ENCODE measurements around the gene PHF12.

PHF12 gene

DNA sequence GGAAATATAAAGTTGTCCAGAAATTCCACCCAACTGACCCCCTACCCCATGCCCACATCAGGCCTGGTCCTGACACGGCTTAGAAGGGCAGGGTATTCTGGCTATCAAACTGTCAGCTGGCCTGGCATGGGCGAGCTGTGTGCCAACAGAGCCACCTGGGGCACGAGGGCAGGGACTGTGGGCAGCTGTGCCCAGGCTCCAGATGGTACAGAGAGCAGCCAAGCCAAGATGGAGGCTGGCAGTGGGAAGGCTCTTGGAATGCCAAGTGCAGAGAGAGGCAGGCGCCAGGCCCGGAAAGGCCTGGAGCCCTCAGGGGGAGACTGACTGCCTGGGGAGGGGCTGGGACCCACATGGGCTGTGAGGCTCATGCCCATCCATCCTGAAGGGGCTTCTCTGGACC, 24.3 kb upstream of the PHF12 start:
- DNase-seq (ENCODE audit: low read depth in 2 of 2) = no peak

DNA sequence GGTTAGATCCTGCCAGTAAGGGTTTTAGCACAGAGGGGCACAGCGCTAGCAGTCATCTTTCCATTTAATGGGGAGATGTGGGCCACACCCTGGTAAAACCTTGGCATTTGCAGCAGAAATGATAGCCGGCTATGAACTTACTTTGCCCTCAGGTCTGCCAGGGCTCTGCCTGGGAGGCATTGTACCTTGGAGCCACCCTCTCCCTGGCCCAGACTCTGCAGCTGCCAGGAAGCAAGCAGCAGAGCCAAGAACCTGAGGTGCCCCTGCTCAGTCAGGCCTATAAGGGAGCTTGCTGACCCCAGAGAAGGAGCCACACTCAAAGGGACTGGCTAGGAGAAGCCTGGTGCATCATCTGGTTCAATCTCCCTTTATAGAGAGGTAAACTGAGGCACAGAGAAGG, 23.7 kb upstream of the PHF12 start:
- DNase-seq (ENCODE audit: low read depth in 2 of 2) = no peak

DNA sequence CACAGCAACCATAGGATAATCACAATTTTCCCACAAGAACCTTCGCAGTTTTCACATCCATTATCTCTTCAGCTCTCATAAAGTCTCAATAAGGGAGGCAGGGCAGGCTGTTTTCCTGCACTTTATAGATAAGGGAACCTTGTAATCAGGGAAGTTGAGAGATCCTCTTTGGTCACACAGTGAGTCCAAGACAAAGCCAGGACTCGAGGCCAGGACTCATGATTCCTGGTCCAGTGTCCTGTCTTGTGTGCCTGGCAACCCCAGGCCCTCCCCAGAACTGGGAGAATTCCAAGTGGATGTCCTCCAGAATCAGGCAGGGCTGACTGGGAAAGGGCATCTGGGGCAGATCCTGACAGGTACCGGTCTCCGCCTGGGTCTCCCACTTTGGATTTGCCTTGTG, 23.1 kb upstream of the PHF12 start:
- DNase-seq (ENCODE audit: low read depth in 2 of 2) = no peak

DNA sequence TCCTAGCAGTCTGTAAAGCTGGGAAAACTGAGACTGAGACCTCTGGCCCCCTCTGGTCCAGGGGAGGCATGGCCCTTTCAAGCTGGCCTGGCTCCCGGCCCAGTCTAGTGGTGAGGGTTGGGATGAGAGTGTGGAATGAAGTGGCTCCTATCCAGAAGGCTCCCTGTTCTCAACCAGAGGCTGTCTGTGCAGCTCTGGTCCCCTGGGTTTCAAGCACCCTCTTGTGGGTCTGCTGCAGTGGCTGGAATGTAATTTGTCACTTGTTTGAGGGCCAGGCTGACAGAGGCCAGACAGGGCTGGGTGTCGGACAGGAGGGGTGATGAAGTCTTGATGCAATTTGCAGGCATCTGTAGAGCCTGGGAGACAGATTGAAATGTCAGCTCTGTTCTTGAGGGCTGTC, 22.1 kb upstream of the PHF12 start:
- DNase-seq (ENCODE audit: low read depth in 2 of 2) = no peak

DNA sequence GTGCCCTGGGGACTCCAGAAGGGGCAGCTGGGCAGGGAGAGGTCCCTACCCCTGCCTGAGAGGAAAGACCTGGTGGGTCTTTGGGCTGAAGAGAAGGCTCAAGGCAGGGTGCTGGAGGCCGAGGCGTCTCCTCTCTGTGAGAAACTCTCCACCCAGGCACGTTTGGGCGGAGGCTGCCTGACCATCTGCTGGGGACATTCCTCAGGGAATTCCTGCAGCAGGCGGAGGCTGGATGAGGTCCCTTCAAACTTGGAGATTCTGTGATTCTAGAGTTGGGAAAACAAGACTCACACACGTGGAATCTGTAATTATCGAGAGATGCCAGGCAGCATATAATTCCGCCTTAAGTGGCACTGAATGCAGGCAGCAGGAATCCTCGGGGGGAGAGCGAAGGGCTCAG, 21.1 kb upstream of the PHF12 start:
- DNase-seq (ENCODE audit: low read depth in 2 of 2) = no peak

DNA sequence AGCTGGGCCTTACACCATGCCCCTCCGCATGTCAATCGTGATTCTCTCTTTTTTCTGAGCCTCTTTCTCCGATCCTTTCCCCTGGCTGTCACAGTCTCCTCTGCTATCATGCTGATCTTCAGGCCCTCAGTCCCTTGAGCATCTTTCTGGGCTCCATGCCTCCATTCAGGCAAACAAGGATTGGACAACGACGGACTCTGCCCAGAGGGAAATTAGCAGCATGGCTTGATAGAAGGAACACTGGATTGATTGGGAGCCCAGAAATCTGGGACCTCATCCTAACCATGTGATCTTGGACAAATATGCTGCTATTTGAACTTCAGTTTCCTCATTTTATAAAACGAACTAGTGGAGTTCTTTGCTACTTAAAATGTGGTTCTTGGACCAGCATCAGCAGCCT, 19.6 kb upstream of the PHF12 start:
- DNase-seq (ENCODE audit: low read depth in 2 of 2) = no peak

DNA sequence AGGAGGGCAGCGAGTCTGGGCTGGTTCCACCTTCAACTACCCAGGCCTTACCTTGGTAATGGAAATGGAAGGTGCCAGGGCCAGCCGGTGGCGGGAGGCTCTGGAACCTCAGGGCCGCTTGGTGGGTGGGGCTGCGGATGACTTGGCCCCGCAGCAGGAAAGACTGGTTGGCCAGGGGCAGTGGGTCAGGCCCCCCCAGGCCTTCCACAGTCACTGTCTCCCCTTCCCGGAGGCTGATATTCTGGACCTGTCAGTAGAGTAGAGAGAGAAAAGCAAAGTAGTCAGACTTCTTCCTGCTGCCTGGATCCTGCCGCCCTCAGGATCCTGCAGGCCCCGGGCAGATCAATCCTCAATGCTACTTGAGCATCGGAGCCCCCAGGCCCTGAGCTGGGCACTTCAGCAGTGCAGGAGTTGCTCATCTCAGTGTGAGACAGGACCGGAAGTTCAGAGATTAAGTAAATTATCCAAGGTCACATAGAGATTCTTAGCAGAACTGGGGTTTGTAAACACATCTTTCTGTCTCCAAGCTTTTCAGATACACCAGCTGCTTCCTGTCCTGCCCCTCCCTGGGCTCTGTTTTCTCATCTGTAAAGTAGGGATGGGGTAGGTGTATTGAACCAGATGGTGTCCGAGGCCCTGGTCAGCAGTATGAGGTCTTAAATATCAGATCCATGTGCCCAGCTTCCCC, 18.5 kb upstream of the PHF12 start:
- DNase-seq (ENCODE audit: low read depth in 2 of 2) = no peak

DNA sequence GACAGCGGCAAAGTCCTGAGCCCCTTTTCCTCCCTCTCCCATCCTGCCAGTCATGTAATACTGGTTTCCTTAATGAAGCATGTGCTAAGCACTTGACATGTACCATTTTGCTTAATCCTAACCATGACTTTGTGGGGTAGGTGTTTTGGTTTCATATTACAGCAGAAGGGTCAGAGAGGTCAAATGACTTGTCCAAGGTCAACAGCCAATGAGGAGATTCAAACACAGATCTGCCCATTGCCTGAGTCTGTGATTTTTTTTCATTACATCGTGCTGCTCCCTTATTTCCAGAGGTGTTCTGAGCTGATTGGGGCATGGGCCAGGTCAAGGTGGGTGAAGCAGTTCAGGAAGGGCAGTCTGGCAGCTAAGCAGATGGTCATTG, 17.6 kb upstream of the PHF12 start:
- no peak for DNase-seq (ENCODE audit: low read depth in 2 of 2)

DNA sequence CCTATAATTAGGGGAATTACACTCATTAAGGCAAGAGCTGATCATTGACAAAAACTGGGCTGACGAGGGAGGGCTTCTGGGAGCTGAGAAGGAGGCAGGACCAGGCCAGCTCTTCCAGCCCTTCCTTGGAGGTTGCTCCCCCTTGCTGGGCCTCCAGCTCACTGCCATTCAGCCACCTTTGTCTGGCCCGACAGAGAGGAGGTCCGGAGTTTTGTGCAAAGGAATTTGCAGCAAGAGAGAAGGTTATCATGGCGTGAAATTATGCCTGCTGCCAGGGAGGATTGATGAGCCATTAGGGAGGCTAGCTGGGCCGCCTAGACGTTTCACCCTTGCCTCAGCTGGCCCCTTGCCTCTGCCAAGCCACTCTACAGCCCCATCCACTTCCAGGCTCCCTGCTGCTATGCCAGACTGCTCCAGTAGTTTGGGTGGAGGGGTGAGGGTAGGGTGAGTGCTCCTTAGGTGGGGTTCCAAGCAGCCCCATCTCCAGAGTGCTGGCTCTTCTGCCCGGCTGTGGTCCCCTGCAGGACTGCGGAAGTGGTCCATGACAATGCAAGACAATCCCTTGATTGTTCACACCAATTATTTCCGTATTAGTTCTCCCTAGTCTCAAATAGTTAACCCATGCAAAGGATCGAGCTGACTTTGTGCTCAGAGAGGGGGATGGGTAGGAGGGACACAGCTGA, 17.1 kb upstream of the PHF12 start:
- no peak for DNase-seq (ENCODE audit: low read depth in 2 of 2)

DNA sequence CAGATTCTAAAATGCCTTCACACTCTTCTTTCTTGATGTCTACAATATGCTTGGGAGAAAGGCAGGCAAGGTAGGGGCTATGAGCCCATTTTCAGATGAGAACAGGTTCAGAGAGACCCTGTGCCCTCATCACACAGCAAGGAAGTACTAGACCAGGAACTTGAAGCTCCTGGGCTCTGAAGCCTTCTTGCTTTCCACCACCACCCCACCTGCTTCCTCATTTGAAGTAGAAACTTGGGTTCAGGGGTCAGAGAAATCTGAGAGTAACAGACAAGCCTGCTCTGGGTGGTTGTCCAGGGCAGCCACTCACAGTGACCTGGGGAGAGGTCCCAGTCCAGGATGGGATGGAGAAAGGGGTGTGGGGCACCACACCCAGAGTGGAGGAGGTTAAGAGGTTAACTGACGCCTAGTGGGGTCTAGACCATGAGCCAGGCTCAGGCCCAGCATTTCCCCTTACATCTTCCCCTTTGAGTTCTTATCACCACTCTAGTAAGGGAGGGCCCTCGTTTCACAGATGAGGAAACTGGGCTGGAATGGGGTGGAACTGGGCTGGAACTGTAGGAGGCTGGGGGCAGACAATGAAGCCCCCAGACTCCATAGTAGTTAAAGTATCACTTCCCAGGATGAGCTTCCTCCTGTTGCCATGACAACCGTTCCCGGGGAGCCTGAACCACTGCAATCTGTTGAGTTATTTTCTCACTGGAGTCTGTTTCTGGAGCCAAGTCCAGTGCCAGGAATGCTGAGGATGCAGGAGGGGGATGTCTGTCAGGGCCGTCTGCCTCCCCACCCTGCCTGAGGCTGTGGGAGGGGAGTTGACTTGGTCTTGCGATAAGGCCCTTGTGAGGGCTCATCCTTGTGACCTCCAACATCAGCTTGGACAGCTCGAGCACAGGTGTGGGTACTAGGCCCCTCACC, 16.2 kb upstream of the PHF12 start:
- no peak for DNase-seq (ENCODE audit: low read depth in 2 of 2)

DNA sequence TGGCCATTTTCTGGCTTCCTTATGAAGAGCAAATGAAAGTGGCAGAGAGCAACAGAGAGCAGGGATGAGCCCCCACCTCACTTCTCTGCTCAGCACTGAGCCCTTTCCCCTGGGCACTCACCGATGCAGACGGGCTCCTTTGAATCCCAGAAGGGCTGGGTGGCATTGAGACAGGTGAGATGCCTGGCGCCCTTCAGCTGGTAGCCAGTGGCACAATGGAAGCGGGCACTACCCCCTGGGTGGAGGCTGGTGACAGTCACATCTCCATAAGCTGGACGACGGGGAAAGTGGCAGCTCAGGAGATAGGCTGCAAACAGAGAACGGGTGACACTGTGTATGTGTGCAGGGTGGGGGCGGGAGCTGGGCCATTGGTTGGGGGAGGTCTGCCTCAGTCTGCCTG, 12.5 kb upstream of the PHF12 start:
- DNase-seq (ENCODE audit: low read depth in 2 of 2) = no peak

DNA sequence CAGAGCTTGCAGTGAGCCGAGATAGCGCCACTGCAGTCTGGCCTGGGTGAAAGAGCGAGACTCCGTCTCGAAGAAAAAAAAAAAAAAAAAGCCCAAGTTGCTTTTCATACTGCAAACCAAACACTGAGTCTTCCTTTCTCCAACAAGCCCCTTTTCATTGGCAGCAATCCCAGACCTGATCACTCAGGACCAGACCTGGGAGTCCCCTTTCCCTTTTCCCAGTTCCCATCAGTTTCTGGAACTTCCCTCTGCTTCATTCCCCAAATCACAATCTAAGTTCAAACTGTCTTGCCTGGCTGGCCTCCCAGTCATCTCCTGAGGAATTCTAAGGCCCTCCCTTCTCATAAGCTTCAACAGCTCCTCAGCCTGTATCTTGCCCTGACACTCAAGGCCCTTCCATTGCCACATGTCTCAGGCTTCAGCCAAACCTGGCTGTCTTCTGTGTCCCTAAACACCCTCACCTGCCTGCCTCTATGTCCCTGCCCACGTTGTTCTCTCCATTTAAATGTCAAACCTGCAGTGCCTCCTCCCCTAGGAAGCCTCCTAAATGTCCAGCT, 11.8 kb upstream of the PHF12 start:
- no peak for DNase-seq (ENCODE audit: low read depth in 2 of 2)

DNA sequence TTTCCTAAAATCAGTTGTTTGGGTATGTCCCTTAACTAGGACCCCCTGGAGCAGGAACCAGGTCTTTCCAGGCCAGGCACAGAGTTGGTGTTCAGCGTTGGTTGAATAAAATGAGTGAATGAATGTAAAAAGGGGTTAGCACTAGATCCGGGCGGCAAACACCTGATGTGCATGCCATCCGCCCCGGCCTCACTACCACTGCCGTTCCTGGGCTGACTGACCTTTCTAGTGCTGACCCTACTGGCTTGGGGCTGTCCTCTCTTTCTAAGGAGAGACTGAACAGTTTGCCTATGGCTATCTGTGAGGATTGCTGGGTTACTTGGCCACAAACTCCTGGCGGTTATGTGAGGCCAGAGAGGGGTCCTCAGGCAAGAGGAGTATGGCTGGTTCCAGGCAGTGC, 10.1 kb upstream of the PHF12 start:
- no peak for DNase-seq (ENCODE audit: low read depth in 2 of 2)

DNA sequence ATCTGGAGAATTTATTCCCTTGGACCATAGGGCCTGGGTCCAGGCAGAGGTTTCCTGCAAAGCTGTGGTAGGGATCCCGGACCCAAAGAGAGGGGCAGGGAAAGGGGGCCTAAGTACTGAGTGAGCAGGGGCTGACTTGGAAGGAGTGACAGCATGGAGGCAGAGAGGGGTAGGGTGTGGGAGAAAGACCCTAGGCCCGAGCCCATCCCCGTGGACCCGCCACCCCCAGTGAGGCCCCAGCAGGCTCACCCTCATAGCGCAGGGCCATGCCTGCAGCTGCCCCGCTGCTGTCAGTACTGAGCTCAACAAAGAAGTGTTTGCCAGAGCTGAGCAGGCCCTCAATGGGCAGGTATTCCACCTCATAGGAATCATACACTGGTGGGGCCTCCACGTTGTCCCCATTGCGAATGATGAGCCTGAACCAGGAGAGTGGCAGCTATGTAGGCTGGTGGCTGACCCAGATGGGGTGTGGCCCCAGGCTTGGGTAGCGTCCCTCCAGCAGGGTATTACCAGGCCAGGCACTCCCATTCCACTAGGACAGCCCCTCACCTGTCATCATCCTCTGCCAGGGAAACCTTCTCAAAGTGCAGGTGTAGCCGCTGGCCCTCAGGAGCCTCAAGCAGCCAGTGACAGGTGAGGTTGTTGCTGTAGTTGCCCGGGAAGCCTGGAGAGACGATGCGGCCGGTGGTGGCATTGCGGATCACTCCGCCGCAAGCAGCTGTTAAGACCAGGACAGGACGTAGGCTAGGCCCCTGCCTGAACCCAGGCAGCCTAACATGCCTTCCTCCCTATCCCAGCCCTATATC, 9.1 kb upstream of the PHF12 start:
- DNase-seq (ENCODE audit: low read depth in 2 of 2) = no peak

DNA sequence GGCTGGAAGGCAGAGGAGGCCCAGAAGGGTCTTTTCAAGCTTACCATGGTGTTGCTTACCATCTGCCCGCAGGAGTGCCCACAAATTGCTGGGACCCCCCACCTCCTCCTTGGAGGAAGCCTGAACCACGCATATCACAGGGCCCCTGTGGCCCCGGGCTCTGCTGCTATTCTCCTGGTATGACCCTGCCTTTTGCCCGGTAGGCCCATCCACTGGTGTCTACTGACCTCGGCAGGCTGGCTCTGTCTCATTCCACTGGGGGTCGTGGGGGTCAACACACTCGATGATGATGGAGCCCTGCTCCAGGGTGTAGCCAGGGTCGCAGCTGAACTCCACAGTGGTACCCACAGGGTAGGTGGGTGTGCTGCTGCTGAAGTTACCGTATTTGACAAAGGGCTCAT, 8.2 kb upstream of the PHF12 start:
- no peak for DNase-seq (ENCODE audit: low read depth in 2 of 2)

DNA sequence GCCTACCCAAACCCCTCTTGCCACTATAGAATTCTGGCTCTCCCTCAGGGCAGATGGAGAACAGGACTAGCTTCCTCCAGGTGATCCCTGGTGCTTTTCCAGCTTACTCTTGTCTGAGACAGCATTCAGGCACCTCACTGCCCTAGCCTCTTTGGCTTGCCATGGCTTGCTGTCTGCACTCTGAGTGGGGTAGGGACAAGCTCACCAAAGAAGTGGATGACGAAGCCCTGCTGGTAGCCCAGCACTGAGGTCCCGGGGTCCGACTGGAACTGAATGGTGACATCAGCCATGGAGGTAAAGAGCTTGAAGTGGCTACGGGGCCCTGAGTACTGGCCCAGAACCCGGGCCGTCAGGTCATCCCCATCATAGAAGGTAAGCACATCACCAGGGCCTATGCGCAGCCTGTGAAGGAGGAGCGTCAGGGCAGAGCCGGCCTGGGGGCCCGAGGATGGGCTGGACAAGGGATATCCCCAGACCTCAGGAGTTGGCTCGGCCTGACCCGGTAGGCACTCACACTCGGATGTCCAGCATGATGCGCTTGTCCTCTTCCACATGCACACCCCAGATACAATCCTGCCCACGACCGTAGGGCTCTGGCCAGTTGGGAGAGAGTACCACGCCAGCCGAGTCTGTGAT, 7.6 kb upstream of the PHF12 start:
- no peak for DNase-seq (ENCODE audit: low read depth in 2 of 2)

DNA sequence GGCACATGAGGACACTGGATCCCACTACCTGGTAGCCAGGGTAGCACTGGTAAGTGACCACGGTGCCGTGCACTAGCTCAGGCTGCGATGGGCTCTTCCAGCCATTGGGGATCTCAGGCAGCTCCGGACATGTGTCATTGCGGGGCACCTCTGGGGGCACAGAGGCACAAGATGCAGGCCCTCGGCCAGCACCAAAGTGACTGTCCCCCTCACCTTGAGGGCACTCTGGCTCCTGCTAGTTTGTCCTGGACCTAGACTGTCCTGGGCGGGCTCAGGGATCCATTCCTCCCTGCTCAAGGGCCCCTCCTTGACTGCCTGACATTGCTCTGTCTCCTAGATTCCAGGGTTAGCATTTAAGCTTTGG, 6.7 kb upstream of the PHF12 start:
- DNase-seq (ENCODE audit: low read depth in 2 of 2) = no peak

DNA sequence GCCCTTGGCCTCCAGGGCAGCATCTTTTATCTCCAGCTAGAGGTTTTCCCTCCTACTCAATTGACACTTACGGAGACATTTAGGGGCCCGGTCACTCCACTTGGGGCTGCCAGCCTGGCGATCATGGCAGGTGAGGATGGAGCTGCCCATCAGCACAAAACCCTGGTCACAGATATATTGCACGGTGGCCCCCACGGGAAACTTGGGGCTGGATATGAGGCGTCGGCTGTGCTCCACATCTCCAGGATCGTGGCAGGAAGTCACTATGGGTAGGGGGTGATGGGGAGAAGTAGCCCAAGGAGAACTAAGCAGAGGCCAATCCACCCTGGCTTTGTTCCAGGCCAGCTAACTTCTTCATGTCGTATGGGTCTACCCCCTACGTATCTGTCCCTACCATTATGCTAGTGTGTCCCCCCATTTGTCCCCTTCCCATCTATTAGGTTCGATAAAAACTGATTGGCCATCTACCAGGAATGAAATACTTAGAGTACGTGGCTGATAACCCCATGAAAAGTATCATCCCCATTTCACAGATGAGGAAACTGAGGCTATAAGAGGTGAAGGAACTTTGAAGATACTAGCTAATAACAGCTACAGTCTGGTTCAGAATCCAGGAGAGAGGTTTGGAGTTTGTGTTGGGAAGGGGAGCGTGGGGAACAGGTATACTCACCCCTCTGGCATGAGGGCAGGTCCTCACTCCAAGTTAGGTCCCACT, 6.1 kb upstream of the PHF12 start:
- DNase-seq (ENCODE audit: low read depth in 2 of 2) = no peak

DNA sequence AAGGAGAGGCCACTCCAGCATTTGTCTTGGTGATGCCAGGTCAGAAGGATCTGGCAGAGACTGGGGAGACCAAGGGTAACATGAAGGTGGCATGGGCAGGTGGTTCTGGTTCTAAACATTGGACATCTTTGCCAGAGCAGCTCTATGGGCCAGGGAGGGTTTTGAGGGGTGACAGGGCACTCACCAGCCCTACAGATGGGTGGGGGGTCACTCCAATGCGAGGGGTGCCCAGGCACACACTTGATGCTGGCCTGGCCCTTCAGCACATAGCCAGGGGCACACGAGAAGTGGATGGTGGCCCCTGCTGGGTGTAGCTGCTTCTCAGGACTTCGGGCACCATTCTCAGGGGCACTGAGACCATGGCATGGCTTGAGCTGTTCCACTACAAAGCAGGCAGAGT, 5.5 kb upstream of the PHF12 start:
- no peak for DNase-seq (ENCODE audit: low read depth in 2 of 2)

DNA sequence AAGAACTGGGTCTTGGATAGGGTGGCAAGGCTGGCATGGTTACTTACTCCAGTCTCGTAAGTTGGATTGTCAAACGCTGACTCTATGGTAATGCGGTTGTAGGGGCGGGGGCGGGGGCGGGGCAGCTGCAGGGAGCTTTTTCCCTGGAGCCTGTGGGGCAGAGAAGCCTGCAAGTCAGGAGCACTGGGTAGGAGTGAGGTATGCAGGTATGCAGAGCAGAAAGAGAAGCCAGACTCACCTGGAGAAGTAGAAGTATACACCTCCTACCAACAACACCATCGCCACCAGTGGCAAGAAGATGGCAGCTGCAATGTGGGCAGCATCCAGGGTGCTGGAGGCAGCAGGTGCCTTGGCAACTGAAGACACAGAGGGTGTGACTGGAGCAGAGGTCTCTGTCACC, 4.8 kb upstream of the PHF12 start:
- no peak for DNase-seq (ENCODE audit: low read depth in 2 of 2)

DNA sequence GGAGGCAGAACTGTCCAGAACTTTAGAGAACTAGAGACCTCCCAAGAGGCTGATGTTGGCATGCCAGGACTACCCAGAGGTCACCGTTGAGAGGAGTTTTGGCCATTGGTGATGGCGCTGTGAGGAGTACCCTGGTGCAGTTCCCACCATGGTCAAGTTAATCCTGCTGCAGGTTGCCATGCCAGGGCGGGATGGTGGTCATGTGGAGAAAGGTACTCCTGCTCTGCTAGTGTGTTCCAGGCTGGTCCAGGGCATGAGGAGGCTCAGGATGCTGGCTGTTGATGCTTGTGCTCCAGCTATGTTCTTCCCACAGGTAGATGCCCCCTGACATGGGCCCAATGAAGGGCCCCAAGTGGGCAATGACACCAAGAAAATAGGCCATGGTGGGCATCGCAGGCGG, 4.1 kb upstream of the PHF12 start:
- DNase-seq (ENCODE audit: low read depth in 2 of 2) = no peak
